Stimulated activated CD4-positive, alpha-beta T cell treated with anti-CD3 and anti-CD28 coated beads, Interleukin-2, amount 100 ng/mL, for 4 hours (primary cell): Measurements from ENCODE around the gene MAP7D1.
"Not testable (repeated sequence)": the region's sequence is repeated elsewhere in the genome, so short reads cannot be mapped to it uniquely, and the experiment has no call there.

ENCODE experiments used
- DNase-seq: peaks from one replicate; pipeline ENCODE4 v3.0.0-alpha.2; 2020; ENCODE audit warnings: low read depth

Gene MAP7D1

DNA sequence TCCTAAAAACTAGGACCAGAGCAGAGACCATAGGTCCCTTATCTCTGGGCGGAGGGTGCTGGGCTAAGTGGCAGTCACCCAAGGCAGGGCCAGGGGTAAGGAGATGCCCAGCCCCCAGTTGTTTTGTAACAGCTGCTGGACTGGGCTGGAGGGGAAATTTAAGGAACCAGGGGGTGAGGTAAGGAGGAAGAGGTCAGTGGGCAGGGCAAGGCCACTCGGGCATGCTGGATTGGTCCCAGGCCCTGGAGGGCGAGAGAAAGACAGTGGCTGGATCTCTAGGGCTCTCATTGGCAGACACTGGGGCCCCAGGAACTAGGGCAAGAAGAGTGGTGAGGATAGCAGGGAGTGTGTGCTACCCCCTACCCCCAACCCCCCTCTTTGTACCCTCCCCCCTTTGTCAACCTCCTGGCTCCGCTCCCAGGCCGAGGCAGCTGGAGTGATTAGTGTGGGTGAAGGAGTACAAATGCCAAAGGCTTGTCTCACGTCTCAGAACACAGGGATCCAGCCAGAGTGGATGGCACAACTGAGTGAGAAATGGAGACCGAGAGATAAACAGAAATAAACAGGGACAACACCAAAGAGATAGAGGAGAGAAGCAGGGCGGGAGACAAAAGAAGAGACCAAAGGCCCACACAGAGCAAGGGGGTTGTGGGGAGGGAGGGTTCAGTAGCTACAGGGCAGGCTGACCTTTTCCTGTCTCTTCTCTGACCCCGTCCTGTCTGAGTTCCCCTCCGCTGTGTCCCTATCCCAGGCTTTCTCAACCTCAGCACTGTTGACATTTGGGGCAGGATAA is 47.8 kb downstream of the MAP7D1 start:
- DNase-seq: no peak

DNA sequence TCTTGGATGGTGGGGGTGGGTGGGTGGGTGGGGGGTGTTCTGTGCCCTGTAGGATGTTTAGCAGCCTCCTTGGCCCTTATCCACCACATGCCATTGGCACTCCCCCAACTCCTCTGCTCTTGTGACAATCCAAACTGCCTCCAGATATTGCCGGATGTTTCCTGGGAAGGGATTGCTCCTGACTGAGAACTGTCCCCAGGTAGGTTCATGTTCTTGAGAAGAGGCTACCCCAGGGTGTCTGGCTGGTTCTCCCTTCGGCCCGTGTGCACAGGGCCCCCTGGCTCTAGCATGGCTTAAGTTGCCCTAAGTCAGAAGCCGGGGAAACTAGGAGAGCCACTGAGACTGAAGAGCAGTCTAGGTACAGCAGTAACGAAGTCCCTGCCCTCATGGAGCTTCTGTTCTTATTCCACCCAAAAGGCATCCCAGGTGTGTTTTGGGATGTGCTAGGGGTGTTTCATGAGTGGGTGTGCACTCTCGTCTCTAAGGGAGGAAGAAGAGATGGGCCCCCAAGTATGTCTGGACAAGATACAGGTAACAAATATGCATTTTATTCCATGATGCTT is 48.5 kb downstream of the MAP7D1 start:
- no peak for DNase-seq

DNA sequence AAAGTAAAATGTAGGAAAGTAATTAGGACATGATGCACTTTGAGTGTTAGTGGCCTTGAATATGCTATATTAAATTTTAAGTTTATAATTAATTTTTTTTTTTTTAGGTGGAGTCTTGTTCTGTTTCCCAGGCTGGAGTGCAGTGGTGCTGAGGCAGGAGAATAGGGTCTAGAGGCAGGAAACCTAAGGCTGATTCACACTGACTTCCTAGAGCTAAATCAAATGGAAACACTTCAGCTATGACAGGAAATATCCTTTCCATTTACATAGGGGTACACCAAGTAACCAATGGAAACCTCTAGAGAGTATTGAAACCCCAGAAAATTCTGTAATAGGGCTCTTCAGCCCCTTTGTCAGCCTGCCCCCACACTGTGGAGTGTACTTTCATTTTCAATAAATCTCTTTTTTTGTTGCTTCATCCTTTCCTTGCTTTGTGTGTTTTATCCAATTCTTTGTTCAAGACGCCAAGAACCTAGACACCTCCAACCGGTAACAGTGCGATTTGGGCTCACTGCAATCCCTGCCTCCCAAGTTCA is 50.4 kb downstream of the MAP7D1 start:
- no peak for DNase-seq

DNA sequence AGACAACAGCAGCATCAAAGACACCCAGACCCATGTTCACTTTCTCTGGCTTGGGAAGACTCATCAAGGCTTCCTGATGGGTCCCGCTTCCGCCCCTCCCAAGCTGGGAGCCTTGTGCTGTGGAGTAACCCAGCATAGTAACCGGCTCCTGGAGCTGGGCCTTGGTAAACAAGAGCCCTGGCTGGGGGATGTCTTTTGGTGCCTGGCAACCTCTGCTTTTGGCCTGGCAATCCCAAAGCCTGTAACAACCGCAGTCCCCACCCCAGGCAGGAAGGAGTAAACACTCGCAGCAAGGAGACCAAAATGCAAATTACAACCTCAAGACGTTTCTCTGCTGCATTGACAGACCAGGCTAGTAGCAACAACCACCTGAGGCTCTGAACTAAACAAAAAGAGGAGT is 51.4 kb downstream of the MAP7D1 start:
- DNase-seq: no peak

DNA sequence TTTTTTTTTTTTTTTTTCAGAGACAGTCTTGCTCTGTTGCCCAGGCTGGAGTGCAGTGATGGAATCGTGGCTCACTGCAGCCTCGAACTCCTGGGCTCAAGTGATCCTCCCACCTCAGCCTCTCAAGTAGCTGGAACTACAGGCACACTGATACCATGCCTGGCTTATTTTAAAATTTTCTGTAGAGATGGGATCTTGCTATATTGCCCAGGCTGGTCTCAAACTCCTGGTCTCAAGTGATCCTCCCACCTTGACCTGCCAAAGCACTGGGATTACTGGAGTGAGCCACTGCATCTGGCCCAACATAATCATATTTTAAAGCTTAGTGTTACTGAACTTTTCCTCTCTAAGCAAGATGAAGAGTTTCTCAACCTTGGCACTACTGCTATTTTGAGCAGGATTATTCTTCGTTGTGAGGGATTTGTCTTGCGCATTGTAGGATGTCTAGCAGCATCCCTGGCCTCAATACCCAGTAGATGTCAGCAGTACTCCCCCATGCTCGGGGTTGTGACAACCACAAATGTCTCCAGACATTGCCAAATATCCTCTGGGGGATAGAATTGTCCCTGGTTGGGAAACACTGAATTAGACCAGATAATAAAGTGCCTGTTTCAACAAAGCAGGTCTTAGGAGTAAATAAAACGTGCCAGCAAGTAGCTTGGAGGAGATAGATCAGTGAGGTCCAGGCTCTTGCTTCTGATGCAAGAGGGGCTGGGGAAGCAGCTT is 53.2 kb downstream of the MAP7D1 start:
- DNase-seq: no peak

DNA sequence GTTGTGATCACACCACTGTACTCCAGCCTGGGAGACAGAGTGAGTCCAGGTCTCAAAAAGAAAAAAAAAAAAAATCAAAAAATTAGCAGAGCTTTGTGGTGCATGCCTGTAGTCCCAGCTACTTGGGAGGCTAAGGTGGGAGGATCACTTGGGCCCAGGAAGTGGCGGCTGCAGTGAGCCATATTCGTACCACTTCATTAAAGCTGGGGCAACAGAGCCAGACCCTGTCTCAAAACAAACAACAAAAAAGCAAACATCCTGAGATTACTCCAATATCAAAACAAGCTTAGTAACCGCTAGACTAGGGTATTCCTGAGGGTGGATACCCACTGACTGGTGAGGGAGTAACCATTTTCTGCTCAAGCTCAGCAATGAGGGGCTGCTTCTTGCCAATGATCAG is 55.3 kb downstream of the MAP7D1 start:
- DNase-seq: no peak

DNA sequence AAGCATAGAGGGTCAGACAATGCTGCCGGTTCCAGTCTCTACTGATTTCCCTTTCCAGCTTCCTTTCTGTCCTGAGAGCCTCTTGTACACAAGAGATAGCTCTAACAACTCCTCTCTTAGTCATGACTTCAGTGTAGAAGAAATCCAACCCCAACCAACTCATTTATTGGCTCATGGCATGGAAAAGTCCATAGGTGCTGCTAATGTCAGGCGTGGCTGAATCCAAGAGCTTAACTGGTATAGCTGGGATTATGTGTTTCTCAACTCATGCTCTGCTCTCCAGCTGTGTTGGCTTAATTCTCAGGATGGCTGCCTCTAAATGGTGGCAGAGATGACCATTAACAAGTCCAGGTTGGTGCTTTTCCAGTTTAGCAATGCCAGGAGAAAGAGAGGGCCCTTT is 55.9 kb downstream of the MAP7D1 start:
- no peak for DNase-seq

DNA sequence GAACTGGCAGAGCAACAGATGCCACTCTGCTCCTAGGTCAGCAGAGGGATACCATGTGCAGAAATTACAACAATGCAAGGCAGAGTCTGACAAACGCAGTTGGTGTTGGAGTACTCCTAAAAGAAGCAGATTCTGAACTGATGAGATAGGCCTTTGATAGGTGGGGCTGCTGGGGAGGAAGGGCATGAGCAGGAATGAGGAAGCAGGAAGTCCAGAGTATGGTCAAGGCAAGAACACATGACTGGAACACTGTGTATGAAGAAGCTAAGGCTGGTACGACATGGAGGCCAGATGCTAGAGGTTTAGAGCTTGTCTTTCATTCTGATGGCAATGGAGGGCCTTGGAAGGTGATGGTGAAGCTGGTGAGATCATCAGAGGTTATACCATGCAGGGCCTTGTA is 56.8 kb downstream of the MAP7D1 start:
- no peak for DNase-seq

DNA sequence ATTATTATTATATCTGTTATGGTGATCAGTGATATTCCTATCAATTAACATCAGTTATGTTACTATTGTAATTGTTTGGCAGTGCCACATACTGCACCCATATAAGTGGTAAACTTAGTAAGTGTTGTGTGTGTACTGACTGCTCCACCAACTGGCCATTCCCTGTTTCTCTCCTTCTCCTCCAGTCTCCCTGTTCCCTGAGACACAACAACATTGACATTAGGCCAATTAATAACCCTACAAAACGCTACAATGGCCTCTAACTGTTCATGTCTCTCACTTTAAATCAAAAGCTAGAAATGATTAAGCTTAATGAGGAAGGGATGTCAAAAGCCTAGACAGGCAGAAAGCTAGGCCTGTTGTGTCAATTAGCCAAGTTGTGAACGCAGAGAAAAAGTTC is 61.7 kb downstream of the MAP7D1 start:
- DNase-seq: no peak

DNA sequence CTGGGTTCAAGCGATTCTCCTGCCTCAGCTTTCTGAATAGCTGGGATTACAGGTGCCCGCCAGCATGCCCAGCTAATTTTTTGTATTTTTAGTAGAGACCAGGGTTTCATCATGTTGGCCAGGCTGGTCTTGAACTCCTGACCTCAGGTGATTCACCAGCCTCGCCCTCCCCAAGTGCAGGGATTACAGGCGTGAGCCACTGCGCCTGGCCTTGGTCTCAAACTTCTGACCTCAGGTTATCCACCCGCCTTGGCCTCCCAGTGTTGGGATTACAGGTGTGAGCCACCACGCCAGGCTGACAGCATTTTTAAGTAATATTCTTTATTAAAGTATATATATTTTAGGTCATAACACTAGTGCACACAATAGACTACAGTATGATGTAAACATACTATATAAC is 65.9 kb downstream of the MAP7D1 start:
- DNase-seq: not testable (repeated sequence)

DNA sequence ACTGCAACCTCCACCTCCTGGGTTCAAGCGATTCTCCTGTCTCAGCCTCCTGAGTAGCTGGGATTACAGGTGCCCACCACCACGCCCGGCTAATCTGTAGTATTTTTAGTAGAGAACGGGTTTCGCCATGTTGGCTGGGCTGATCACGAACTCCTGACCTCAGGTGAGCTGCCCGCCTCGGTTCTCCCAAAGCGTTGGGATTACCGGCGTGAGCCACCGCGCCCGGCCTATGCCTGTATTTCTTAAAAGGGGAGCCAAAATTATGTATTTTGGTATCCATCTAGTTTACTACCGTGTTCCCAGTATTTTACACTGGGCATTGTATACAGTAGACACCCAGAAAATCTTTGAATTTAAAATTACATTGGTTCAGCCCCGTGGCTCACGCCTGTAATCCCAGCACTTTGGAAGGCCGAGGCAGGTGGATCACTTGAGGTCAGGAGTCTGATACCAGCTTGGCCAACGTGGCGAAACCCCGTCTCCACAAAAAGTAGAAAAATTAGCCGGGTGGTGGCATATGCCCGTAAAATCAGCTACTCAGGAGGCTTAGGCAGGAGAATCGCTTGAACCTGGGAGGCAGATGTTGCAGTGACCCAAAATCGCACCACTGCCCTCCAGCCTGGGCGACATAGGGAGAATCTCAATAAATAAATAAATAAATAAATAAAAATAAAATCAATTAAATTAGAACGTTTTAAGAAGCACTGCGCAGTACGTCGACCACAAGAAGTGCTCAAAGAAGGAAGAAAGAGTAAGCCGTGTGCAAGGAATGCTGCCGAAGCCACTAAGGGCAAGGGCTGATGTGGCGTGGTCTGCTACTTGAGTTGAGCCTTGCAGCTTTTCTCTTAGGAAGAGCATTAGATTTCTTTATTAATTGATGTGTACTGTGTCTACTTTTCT is 66.8 kb downstream of the MAP7D1 start:
- DNase-seq: no peak

DNA sequence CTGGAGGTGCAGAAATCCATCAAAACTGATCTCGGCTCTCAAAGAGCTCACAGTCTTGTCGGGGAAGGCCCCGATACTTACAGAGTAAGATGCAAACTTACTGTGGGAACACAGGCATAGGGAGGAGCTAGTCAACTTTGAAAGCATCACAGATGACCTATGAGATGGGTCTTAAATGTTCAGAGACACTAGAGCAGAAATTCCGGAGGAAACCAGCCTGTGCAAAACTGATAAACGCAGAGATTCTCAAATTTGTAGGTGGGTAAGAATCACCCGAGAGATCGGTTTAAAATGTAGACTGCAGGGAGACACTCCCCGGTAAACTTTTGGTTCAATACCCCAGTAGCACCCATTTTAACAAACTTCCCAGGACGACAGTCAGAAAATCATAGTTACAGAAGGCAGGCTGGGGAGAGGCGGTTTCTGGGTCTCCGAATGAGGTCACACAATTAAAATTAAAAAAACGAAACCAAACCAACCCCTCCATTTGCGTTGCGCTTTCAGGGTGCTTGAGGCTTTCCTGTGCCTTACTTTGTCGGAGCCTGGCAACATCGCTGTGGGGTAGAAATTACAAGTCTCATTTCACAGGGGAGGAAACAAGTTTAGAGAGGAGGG is 67.5 kb downstream of the MAP7D1 start:
- DNase-seq: no peak

DNA sequence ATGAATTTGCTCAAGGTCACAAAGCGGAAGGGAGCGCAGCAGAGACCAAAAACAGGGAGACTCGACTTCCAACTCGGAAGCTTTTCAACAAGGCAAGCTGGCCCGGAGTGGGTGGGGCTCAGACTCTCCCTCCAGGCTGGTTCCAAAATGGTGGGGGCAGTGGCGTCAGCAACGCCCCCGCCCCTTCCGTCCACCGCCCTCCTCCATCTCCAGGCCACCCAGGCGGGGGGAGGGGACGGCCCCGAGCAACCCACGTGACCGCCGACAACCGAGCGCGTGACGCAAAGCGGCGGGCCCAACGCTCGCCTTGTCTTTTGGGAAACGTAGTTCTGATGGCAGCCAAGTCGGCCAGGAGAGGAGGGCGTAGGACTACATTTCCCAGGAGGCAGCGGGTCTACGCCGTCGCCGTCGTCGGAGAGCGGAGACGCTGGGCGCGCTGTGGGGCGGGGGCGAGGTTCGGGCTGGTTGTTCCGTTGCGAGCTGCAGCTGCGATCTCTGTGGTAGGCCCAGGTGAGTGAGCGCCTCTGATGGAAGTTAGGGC is 68.1 kb downstream of the MAP7D1 start, which contains the start of gene THRAP3:
Gene THRAP3 (plus strand): TSS at position 448 of the 541 bp plus-strand sequence. CDS start 58,121 bp downstream, outside the sequence.
- DNase-seq: peak; percentile 99

DNA sequence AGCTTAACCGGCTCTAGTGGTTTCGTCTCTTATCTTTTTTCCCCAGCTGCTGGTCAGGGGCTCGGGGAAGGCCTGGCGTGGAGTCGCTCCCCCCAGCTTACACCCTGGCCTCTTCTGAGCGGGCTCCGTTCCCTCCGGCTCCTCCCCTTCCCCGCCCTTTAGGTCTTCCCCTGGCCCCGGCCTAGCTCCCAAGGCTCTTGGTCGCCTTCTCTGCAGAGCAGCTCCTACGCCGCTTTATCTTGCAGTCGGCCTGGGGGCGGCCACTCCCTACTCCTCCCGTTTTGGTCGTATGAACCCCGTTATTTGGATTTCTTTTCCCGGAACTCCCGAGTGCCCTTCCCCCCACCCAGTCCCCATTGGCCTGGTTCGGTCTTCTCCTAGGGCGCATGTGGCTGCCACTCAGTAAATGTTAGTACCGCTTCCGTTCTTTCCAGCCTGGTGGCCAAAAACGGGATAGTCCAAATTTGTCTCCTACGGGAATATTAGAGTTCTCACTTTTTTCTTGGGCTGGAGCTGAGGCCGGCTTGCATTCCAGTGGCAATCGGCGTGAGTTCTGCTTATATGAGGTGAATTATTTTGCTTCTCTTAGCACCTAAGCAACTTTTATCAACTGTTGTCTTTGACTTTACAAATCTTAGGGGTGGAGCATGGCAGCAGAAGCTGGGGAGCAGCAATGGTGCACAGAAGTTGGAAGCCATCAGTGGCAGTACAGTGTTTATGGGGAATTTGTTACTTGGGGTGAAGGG is 68.8 kb downstream of the MAP7D1 start:
- no peak for DNase-seq

DNA sequence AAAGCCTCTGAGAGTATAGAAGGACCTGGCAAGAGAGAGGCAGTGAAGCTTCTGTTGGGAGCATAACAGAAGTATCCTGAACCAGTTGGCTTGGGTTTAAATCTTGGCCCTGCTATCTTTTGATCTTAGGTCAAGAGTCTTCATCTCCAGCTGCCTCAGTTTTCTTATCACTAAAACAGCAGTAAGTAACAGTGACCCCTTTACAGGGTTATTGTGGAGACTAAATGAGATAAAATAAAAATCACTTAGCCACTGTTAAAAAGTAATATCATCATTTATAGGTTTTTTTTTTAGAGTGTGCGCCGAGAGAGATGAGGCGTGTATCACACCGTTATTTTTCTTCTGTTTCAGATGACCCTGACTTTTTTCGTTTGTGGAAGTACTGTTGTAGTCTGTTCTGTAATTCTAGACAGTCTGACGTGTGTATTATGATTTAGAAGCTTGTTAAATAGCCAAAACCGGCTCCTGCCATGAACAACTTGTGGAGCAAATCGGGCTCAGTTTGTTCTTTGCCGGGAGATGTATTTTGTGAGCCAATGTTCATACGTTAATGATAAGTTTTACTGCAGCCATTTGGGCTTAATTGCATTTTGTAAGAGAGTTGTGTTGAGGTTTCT is 69.4 kb downstream of the MAP7D1 start:
- DNase-seq: no peak

DNA sequence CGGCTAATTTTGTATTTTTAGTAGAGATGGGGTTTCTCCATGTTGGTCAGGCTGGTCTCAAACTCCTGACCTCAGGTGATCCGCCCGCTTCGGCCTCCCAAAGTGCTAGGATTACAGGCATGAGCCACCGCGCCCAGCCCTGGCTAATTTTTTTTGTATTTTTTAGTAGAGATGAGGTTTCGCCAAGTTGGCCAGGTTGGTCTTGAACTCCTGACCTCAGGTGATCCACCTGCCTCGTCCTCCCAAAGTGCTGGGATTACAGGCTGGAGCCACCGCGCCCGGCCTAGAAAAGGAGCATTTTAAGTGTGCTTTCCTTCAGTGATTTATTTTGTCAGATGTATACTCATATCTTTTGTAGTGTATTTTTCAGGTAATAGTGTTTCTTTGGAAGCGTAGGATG is 74.3 kb downstream of the MAP7D1 start:
- not testable (repeated sequence) for DNase-seq
